Upper lobe of left lung (tissue), 4 donors: ENCODE measurements around the gene TTC28.

Experiments used
- POLR2A ChIP-seq, 4 donors: fragments of 450-650 bp; IDR thresholded peaks; one replicate each; pipeline ENCODE4 v1.5.1; 2016 to 2017; ENCODE audit warnings: antibody characterized with exemption in 4 of 4, mild to moderate bottlenecking in 2 of 4
- TF ChIP-seq, protein P1 (sequence below), 6 experiments: fragments of 450-650 bp in 4 of 6; fragments of 200-600 bp in 2 of 6; sonication (generic) in 2 of 6; IDR thresholded peaks; one replicate each; pipeline ENCODE4 v1.5.1; 2016 to 2019; ENCODE audit warnings: antibody characterized with exemption in 6 of 6

DNA sequence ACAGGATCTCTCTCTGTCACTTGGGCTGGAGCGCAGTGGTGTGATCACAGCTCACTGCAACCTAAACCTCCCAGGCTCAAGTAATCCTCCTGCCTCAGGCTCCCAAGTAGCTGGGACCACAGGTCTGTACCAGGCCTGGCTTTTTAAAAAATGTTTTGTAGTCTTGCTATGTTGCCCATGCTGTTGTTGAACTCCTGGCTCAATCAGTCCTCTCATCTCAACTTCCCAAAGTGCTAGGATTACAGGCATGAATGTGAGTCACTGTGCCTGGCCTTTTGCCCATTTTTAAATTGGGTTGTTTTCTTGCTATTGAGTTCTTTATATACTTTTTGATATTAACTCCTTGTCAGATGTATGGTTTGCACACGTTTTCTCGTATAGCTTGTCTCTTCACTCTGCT, 727.5 kb downstream of the TTC28 start:
- TF ChIP-seq, protein P1, sequence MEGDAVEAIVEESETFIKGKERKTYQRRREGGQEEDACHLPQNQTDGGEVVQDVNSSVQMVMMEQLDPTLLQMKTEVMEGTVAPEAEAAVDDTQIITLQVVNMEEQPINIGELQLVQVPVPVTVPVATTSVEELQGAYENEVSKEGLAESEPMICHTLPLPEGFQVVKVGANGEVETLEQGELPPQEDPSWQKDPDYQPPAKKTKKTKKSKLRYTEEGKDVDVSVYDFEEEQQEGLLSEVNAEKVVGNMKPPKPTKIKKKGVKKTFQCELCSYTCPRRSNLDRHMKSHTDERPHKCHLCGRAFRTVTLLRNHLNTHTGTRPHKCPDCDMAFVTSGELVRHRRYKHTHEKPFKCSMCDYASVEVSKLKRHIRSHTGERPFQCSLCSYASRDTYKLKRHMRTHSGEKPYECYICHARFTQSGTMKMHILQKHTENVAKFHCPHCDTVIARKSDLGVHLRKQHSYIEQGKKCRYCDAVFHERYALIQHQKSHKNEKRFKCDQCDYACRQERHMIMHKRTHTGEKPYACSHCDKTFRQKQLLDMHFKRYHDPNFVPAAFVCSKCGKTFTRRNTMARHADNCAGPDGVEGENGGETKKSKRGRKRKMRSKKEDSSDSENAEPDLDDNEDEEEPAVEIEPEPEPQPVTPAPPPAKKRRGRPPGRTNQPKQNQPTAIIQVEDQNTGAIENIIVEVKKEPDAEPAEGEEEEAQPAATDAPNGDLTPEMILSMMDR (IDR thresholded peaks at IDR 0.05), result no peak
- TF ChIP-seq POLR2A (IDR thresholded peaks at IDR 0.05), result no peak
